ENCODE data around the gene GSTA4. TPM values are rescaled to one million over a fixed set of nuclear protein-coding genes. Genes with fewer than 3 reads are reported as not detected.

GSTA4 gene
- total RNA-seq, 1 experiment from 2014 or later: 3.9 TPM

DNA sequence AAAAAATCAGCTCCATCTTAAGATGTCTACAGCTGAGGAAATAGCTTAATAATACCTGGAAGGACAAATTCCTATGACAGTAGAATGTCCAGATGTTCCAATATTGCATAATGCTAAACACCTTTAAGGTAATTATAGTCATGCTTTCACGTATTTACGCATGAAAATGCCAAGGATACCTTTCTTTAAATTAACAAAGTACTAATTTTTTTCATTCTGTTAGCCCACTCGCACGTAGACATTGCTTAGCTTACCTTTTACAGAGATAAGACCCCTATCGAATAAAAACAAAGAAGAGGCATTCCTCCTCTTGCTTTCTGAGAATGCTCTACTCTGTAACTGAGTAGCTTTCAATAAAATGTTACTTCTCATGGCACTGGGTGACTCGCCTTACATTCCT is 4.4 kb upstream of the GSTA4 start:
- in situ Hi-C loops (cut with HindIII; ENCODE audit: low pct_unique_long_range_greater_than_20kb, low sequenced_read_pairs): no loop called here
- CTCF ChIA-PET: no interaction called here
- Histone ChIP-seq H3K4me1 (ENCODE audit: control insufficient read depth, insufficient read depth, low read length) (peaks cover 3% of the 10 kb centered on the region; the same call in 1 of the 2 replicates), H3K27ac (ENCODE audit: low read length) (no peak overlapping the region), H3K27me3 (ENCODE audit: control insufficient read depth, insufficient read depth, low read length) (no peaks in the 10 kb centered on the region), H3K4me3 (ENCODE audit: low read depth in 2 of 2, low read length in 2 of 2) (no peak overlapping the region), H3K9me3 (ENCODE audit: control insufficient read depth, insufficient read depth, low read depth, low read length) (no peaks in the 10 kb centered on the region), H3K36me3 (ENCODE audit: control insufficient read depth, insufficient read depth, low read length) (no peaks in the 10 kb centered on the region)
- no TSS peak for BruUV-seq (replicated peaks)
- intact Hi-C loops (cut with micrococcal nuclease; ENCODE audit: unreplicated experiment): loop anchor here (5.0 kb wide), 1 partner anchor 43 kb away; no protein-coding TSS in a partner anchor
- ATAC-seq (no peak), DNase-seq (ENCODE audit: low read depth, low spot score) (no peak)
- TF ChIP-seq SIN3A (IDR thresholded peaks at IDR 0.05; ENCODE audit: borderline replicate concordance, insufficient read depth, low read depth, low read length): no peak
- no peak for TF ChIP-seq POLR2AphosphoS5 (IDR thresholded peaks at IDR 0.05; ENCODE audit: low read depth, low read length)
- TF ChIP-seq, protein P1, sequence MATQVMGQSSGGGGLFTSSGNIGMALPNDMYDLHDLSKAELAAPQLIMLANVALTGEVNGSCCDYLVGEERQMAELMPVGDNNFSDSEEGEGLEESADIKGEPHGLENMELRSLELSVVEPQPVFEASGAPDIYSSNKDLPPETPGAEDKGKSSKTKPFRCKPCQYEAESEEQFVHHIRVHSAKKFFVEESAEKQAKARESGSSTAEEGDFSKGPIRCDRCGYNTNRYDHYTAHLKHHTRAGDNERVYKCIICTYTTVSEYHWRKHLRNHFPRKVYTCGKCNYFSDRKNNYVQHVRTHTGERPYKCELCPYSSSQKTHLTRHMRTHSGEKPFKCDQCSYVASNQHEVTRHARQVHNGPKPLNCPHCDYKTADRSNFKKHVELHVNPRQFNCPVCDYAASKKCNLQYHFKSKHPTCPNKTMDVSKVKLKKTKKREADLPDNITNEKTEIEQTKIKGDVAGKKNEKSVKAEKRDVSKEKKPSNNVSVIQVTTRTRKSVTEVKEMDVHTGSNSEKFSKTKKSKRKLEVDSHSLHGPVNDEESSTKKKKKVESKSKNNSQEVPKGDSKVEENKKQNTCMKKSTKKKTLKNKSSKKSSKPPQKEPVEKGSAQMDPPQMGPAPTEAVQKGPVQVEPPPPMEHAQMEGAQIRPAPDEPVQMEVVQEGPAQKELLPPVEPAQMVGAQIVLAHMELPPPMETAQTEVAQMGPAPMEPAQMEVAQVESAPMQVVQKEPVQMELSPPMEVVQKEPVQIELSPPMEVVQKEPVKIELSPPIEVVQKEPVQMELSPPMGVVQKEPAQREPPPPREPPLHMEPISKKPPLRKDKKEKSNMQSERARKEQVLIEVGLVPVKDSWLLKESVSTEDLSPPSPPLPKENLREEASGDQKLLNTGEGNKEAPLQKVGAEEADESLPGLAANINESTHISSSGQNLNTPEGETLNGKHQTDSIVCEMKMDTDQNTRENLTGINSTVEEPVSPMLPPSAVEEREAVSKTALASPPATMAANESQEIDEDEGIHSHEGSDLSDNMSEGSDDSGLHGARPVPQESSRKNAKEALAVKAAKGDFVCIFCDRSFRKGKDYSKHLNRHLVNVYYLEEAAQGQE (IDR thresholded peaks at IDR 0.05; ENCODE audit: insufficient read depth in 1 of 2, low read depth in 2 of 2, low read length in 1 of 2): no peak
- POLR2A ChIA-PET: no interaction called here

DNA sequence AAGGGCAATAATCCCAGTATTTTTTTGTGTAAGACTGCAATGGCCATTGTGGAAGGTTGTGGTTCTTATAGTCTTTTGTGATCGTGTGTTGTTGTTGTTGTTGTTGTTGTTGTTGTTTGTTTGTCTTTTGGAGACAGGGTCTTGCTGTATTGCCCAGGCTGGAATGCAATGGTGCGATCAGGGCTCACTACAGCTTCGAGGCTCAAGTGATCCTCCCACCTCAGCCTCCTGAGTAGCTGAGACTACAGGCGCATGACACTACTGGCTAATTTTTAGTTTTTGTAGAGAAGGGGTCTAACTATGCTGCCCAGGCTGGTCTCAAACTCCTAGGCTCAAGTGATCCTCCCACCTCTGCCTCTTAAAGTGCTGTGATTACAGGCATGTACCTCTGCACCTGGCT is 3.5 kb upstream of the GSTA4 start:
- H3K36me3 ChIP-seq (ENCODE audit: control insufficient read depth, insufficient read depth, low read length): no peaks in the 10 kb centered on the region
- ChIA-PET CTCF (no interaction called here), POLR2A (no interaction called here)
- ATAC-seq: no peak
- H3K27me3 ChIP-seq (ENCODE audit: control insufficient read depth, insufficient read depth, low read length): no peaks in the 10 kb centered on the region
- BruUV-seq (replicated peaks): no TSS peak
- intact Hi-C loops (cut with micrococcal nuclease; ENCODE audit: unreplicated experiment) (loop anchor here (5.0 kb wide), 1 partner anchor 44 kb away; no protein-coding TSS in a partner anchor), in situ Hi-C loops (cut with HindIII; ENCODE audit: low pct_unique_long_range_greater_than_20kb, low sequenced_read_pairs) (no loop called here)
- no peaks in the 10 kb centered on the region for H3K9me3 ChIP-seq (ENCODE audit: control insufficient read depth, insufficient read depth, low read depth, low read length)
- TF ChIP-seq TCF7L2 (IDR thresholded peaks at IDR 0.05; ENCODE audit: low read depth, low read length): no peak
- peaks cover 3% of the 10 kb centered on the region; the same call in 1 of the 2 replicates for H3K4me1 ChIP-seq (ENCODE audit: control insufficient read depth, insufficient read depth, low read length)
- no peak overlapping the region for H3K27ac ChIP-seq (ENCODE audit: low read length)
- no peak for DNase-seq (ENCODE audit: low read depth, low spot score)
- H3K4me3 ChIP-seq (ENCODE audit: low read depth in 2 of 2, low read length in 2 of 2): no peak overlapping the region

DNA sequence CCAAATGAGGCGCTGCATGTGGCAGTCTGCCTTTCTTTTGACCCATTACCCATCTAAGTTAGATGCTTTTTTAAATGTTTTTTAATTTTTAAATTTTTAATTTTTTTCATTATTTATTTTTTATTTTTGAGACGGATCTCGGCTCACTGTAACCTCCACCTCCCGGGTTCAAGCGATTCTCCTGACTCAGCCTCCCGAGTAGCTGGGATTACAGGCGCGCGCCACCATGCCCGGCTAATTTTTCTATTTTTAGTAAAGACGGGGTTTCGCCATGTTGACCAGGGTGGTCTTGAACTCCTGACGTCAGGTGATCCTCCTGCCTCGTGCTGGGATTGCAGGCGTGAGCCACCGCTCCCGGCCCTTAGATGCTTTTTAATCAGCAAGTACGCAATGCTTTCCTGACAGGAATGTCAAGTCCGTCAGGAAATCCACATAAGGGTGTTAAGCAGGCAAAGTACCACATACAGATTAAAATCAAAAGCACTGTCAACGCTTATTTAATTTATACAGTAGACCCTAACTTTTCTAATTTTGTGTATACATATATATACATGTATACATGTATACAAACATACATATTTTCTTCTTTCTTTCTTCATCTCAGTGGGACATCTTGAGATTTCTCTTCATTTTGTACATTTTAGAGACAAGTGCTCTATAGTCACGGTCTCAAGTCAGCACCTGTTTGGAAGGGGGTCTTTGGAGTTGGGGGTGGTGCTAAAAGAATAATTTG is 995 bp upstream of the GSTA4 start:
- peak overlapping the region; percentile 45 to 59 for H3K4me3 ChIP-seq (ENCODE audit: low read depth in 2 of 2, low read length in 2 of 2)
- H3K9me3 ChIP-seq (ENCODE audit: control insufficient read depth, insufficient read depth, low read depth, low read length): no peaks in the 10 kb centered on the region
- ATAC-seq (peak; percentile 5; the same call in 1 of the 2 replicates), DNase-seq (ENCODE audit: low read depth, low spot score) (peak; percentile 89)
- intact Hi-C loops (cut with micrococcal nuclease; ENCODE audit: unreplicated experiment): loop anchor here (5.0 kb wide), 1 partner anchor 46 kb away; no protein-coding TSS in a partner anchor
- H3K36me3 ChIP-seq (ENCODE audit: control insufficient read depth, insufficient read depth, low read length): no peaks in the 10 kb centered on the region
- in situ Hi-C loops (cut with HindIII; ENCODE audit: low pct_unique_long_range_greater_than_20kb, low sequenced_read_pairs): no loop called here
- ChIA-PET POLR2A (no interaction called here), CTCF (interaction anchor here (0.8 to 1.1 kb wide), 2 partner anchors 53 to 100 kb away, joined by 3 read pairs; no protein-coding TSS in a partner anchor)
- H3K27ac ChIP-seq (ENCODE audit: low read length): no peak overlapping the region
- TF ChIP-seq, protein P1 (IDR thresholded peaks at IDR 0.05; ENCODE audit: insufficient read depth in 1 of 2, low read depth in 2 of 2, low read length in 1 of 2): no peak
- TF ChIP-seq POLR2AphosphoS5 (IDR thresholded peaks at IDR 0.05; ENCODE audit: low read depth, low read length) (no peak), SIN3A (IDR thresholded peaks at IDR 0.05; ENCODE audit: borderline replicate concordance, insufficient read depth, low read depth, low read length) (no peak), TCF7L2 (IDR thresholded peaks at IDR 0.05; ENCODE audit: low read depth, low read length) (no peak)
- TF ChIP-seq, protein P2, sequence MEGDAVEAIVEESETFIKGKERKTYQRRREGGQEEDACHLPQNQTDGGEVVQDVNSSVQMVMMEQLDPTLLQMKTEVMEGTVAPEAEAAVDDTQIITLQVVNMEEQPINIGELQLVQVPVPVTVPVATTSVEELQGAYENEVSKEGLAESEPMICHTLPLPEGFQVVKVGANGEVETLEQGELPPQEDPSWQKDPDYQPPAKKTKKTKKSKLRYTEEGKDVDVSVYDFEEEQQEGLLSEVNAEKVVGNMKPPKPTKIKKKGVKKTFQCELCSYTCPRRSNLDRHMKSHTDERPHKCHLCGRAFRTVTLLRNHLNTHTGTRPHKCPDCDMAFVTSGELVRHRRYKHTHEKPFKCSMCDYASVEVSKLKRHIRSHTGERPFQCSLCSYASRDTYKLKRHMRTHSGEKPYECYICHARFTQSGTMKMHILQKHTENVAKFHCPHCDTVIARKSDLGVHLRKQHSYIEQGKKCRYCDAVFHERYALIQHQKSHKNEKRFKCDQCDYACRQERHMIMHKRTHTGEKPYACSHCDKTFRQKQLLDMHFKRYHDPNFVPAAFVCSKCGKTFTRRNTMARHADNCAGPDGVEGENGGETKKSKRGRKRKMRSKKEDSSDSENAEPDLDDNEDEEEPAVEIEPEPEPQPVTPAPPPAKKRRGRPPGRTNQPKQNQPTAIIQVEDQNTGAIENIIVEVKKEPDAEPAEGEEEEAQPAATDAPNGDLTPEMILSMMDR (IDR thresholded peaks at IDR 0.05): no peak
- no TSS peak for BruUV-seq (replicated peaks)
- no peaks in the 10 kb centered on the region for H3K27me3 ChIP-seq (ENCODE audit: control insufficient read depth, insufficient read depth, low read length)
- peaks cover 3% of the 10 kb centered on the region; the same call in 1 of the 2 replicates for H3K4me1 ChIP-seq (ENCODE audit: control insufficient read depth, insufficient read depth, low read length)

All from Panc1 (cell line).